Neural crest cell (in vitro differentiated cells): Measurements from ENCODE around the gene SMIM23. TPM values are rescaled to one million over a fixed set of nuclear protein-coding genes. Genes with fewer than 3 reads are reported as not detected.

ENCODE experiments used
- DNase-seq: peaks from one replicate; pipeline ENCODE4 v3.0.0; 2021; ENCODE audit warnings: low read depth, mixed read lengths, low spot score
- H3K27ac Mint-ChIP-seq: one replicate; pipeline ENCODE4 v1.8.0; 2021; ENCODE audit warnings: mild to moderate bottlenecking, mixed read lengths; ENCODE audit not compliant: unreplicated experiment
- H3K27me3 Mint-ChIP-seq: 2 replicates; pipeline ENCODE4 v1.8.0; 2021; ENCODE audit warnings: low read depth, mild to moderate bottlenecking, mixed read lengths
- H3K36me3 Mint-ChIP-seq: 2 replicates; pipeline ENCODE4 v1.8.0; 2021; ENCODE audit warnings: low read depth, mild to moderate bottlenecking, mixed read lengths
- H3K4me1 Mint-ChIP-seq: 2 replicates; pipeline ENCODE4 v1.8.0; 2021; ENCODE audit warnings: mixed read lengths
- H3K4me3 Mint-ChIP-seq: one replicate; pipeline ENCODE4 v1.8.0; 2021; ENCODE audit warnings: mild to moderate bottlenecking, mixed read lengths
- H3K9me3 Mint-ChIP-seq: 2 replicates; pipeline ENCODE4 v1.8.0; 2021; ENCODE audit warnings: mixed read lengths
- CTCF ChIP-seq: fragments of 200-600 bp; sonication (generic); conservative IDR thresholded peaks from 2 replicates; pipeline ENCODE4 v1.5.0; 2021; ENCODE audit warnings: antibody characterized with exemption, mild to moderate bottlenecking
- total RNA-seq: library from RNA; stranded (reverse); gene quantifications from 2 replicates; pipeline ENCODE4 v1.2.1, GENCODE V29; 2021

Gene SMIM23
- total RNA-seq, 1 donor from 2014 or later: not detected

GRCh38 chr5:171795381-171795780 lies 9.8 kb downstream of the SMIM23 start:
- Mint-ChIP-seq H3K27me3 (peaks cover 5% of the 10 kb centered on the region), H3K36me3 (no peaks in the 10 kb centered on the region), H3K27ac (no peak overlapping the region), H3K4me1 (no peaks in the 10 kb centered on the region), H3K4me3 (no peak overlapping the region), H3K9me3 (no peaks in the 10 kb centered on the region)
- no peak for DNase-seq
- no peak for TF ChIP-seq CTCF

GRCh38 chr5:171796436-171796835 lies 10.8 kb downstream of the SMIM23 start:
- Mint-ChIP-seq H3K4me3 (no peak overlapping the region), H3K9me3 (no peaks in the 10 kb centered on the region), H3K4me1 (no peaks in the 10 kb centered on the region), H3K27ac (no peak overlapping the region), H3K27me3 (no peaks in the 10 kb centered on the region), H3K36me3 (no peaks in the 10 kb centered on the region)
- no peak for TF ChIP-seq CTCF
- no peak for DNase-seq

- TF ChIP-seq CTCF: no peak
- H3K36me3 Mint-ChIP-seq: no peaks in the 10 kb centered on the region
- H3K4me3 Mint-ChIP-seq: no peak overlapping the region
- H3K9me3 Mint-ChIP-seq: no peaks in the 10 kb centered on the region
- DNase-seq: no peak
- H3K27ac Mint-ChIP-seq: no peak overlapping the region
- no peaks in the 10 kb centered on the region for H3K4me1 Mint-ChIP-seq
- H3K27me3 Mint-ChIP-seq: no peaks in the 10 kb centered on the region
Observed at GRCh38 chr5:171797543-171797942, 11.9 kb downstream of the SMIM23 start.

- H3K9me3 Mint-ChIP-seq: no peaks in the 10 kb centered on the region
- DNase-seq: no peak
- H3K27me3 Mint-ChIP-seq: peaks cover 2% of the 10 kb centered on the region
- no peaks in the 10 kb centered on the region for H3K4me1 Mint-ChIP-seq
- no peak overlapping the region for H3K27ac Mint-ChIP-seq
- H3K36me3 Mint-ChIP-seq: no peaks in the 10 kb centered on the region
- no peak for TF ChIP-seq CTCF
- H3K4me3 Mint-ChIP-seq: no peak overlapping the region
Observed at GRCh38 chr5:171798418-171798817, 12.8 kb downstream of the SMIM23 start.

GRCh38 chr5:171801839-171802238 lies 16.2 kb downstream of the SMIM23 start:
- Mint-ChIP-seq H3K4me3 (no peak overlapping the region), H3K27ac (no peak overlapping the region), H3K9me3 (no peaks in the 10 kb centered on the region), H3K27me3 (peaks cover 30% of the 10 kb centered on the region), H3K36me3 (no peaks in the 10 kb centered on the region), H3K4me1 (no peaks in the 10 kb centered on the region)
- TF ChIP-seq CTCF: no peak
- no peak for DNase-seq

- TF ChIP-seq CTCF: no peak
- H3K4me3 Mint-ChIP-seq: no peak overlapping the region
- no peaks in the 10 kb centered on the region for H3K36me3 Mint-ChIP-seq
- H3K9me3 Mint-ChIP-seq: peaks cover 7% of the 10 kb centered on the region
- H3K27ac Mint-ChIP-seq: no peak overlapping the region
- H3K4me1 Mint-ChIP-seq: no peaks in the 10 kb centered on the region
- H3K27me3 Mint-ChIP-seq: peaks cover 46% of the 10 kb centered on the region
- no peak for DNase-seq
Observed at GRCh38 chr5:171805746-171806145, 20.1 kb downstream of the SMIM23 start.
